Head of caudate nucleus (tissue), 42 donors: ENCODE data around the gene POFUT1.
A peak's percentile ranks its signal among the peaks of the same experiment; 100 is the strongest.
"Not testable (repeated sequence)": the region's sequence is repeated elsewhere in the genome, so short reads cannot be mapped to it uniquely, and the experiment has no call there.

Experiments used
- DNase-seq, 42 donors: peaks; one replicate each; pipeline versions ENCODE4 v3.0.0 to v3.0.0-alpha.2; 2020 to 2021; ENCODE audit warnings: mixed read lengths in 7 of 42
- intact Hi-C: fragments of 100-400 bp; cut with DNase I; formaldehyde crosslinking; loops from one replicate; pipeline ENCODE4 v1.15.0; 2022

The POFUT1 gene

GRCh38 chr20:32186506-32186905, 21.2 kb upstream of the POFUT1 start:
- DNase-seq, result no peak

DNA sequence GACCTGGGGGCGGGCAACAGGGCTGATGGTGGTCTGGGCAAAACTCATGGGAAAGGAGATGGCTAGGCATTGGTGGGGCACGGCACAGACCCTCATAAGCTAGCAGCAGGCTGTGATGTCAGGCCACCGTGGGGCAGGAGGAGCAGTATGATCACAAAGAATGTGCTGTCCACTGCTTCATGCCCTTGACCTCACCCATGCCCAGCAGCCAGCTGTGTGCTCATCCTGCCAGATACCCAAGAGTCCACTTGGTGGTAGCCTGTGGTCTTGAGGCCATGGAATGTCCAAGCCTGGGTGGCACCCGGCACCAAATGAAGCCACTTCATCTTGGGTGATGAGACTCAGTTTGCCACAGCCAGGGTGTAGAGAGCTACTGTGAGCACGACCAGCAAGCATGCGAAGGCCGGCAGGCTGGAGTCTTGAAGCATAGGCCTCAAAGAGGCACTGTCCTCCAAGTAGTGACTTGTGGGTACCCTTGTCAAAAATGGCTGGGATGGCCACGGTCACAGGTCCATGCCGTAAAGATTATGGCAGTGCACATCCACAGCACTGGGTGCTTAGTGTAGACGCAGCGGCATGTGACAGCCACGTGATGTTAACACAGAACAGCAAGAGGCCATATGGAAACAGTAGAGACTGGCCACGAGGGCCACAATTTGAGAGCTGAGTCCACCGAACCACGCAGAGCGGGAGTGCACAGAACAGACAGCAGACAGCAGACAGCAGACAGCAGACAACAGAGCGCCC, 19.1 kb upstream of the POFUT1 start:
- DNase-seq, result no peak
- intact Hi-C loops, result no loop called here

More at GRCh38 chr20:32186506-32186905, 21.2 kb upstream of the POFUT1 start:
- intact Hi-C loops, result no loop called here

- no peak for DNase-seq
- intact Hi-C loops, result no loop called here
Observed at GRCh38 chr20:32189123-32189410, 18.6 kb upstream of the POFUT1 start.

- DNase-seq, result peak in 40 of 42 donors; percentile 39 to 79 (median 60)
- intact Hi-C loops, result loop anchor here (10.0 kb wide), 1 partner anchor 85 kb away; the partner anchor contains the start of gene TM9SF4
Observed at GRCh38 chr20:32189691-32190615, 17.7 kb upstream of the POFUT1 start.

DNA sequence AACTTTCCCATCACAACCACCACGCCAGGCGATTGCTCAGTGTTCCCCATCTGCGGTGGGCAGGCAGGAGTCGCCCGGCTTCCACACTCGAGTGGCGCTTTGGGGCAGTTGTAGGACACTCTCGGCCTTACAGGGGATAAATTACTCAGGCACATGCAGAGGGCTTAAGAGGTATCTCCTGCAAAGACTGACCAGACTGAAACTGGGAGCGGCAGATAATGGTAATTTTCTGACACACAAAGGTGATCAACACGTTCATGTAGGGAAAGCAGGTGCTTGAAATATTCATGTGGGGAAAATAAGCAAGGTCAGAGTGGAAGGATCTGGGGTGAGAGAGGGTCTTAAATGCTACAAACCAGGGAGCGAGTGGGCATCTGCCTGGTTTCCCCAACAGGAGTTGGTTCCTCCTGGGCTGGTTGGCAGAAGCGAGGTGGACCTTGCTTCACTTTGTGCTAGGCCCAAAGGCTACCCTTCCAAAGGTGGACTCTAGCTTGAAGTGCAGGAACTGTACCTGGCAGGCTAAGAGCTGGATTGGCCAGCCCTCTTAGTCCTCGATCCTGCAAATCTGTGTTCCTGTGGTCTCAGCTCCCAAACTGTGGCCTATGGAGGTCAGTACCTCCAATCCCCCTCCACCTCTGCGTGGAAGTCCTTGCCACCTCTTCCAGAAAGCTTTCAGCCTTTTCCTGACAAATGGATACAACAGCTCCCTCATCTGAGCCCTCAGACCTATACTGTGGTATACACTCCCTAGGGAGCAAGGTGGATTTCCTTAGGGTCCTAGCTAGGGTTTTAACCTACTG, 16.9 kb upstream of the POFUT1 start:
- DNase-seq, result peak in 2 of 42 donors; percentile 15 to 75
- intact Hi-C loops, result loop anchor here (10.0 kb wide), 1 partner anchor 86 kb away; the partner anchor contains the start of gene TM9SF4

GRCh38 chr20:32191422-32191821, 16.3 kb upstream of the POFUT1 start:
- DNase-seq, result no peak
- intact Hi-C loops, result loop anchor here (10.0 kb wide), 1 partner anchor 87 kb away; the partner anchor contains the start of gene TM9SF4

- intact Hi-C loops, result loop anchor here (10.0 kb wide), 1 partner anchor 87 kb away; the partner anchor contains the start of gene TM9SF4
- DNase-seq, result no peak
Observed at GRCh38 chr20:32191873-32192272, 15.8 kb upstream of the POFUT1 start.

DNA sequence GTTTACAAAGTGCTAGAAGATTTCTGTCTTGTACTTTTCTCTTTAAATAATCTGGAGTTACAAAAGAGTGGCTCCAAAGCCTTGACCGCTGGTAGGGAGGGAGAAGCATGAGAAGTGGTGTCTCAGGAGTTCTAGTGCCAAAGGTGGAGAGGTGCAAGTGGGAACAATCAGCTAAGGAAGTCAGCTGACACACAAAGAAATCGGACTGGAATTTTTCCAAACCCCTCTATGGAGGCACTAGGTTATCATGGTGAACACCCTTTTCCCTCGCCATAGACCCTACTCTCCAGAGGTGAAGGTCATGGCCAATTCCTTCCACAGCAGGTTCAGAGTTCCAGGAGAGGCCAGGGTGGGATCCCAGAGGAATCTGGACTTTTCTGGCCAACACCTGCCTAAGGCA, 15.0 kb upstream of the POFUT1 start:
- no peak for DNase-seq
- intact Hi-C loops, result loop anchor here (10.0 kb wide), 1 partner anchor 88 kb away; the partner anchor contains the start of gene TM9SF4

- DNase-seq, result not testable (repeated sequence)
- intact Hi-C loops, result loop anchor here (10.0 kb wide), 1 partner anchor 89 kb away; the partner anchor contains the start of gene TM9SF4
Observed at GRCh38 chr20:32193336-32193735, 14.3 kb upstream of the POFUT1 start.

DNA sequence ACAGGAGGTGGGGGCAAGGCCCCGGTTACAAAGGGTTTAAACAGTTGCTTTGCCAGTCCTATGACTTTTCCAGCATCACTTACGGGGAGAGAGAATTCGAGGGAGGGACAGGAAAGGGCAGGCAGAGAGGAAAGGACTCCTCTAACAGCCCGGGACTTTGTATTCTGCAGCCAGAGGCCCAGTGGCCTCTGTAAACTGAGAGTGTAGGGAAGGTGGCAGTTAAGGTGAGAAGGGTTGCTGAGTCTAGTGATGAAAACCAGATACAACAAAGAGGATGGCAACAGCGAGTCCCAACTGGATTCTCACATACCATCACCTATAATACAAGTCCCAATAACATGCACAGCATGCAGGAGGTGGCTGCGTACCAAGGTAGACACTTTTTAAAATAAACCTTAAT, 13.7 kb upstream of the POFUT1 start:
- DNase-seq, result peak in 1 of 42 donors; percentile 2
- intact Hi-C loops, result loop anchor here (10.0 kb wide), 1 partner anchor 89 kb away; the partner anchor contains the start of gene TM9SF4

DNA sequence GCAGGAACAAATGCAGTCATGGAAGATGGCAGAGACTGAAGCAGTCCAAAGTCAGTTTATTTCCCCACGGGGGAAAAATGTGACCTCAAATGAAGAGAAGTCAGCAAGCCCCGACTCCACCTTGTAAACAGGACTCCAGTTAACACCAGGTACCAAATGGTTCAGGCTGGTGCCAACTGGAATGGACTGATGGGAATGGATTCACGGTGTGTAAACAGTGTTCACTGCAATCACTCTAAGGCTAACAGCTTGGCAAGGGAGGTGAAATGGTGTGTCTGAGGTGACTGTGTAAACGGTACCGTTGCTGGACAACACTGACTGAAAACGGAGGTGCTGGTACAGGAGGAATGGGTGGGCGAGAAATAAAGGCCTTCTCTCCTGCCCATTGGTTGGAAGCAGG, 12.1 kb upstream of the POFUT1 start:
- intact Hi-C loops, result loop anchor here (10.0 kb wide), 1 partner anchor 91 kb away; the partner anchor contains the start of gene TM9SF4
- DNase-seq, result no peak

GRCh38 chr20:32196613-32197012, 11.1 kb upstream of the POFUT1 start:
- intact Hi-C loops, result loop anchor here (10.0 kb wide), 1 partner anchor 92 kb away; the partner anchor contains the start of gene TM9SF4
- DNase-seq, result not testable (repeated sequence)

- intact Hi-C loops, result loop anchor here (10.0 kb wide), 1 partner anchor 92 kb away; the partner anchor contains the start of gene TM9SF4
- DNase-seq, result not testable (repeated sequence)
Observed at GRCh38 chr20:32197136-32197535, 10.5 kb upstream of the POFUT1 start.

- DNase-seq, result peak in 31 of 42 donors; percentile 16 to 87 (median 57)
- intact Hi-C loops, result loop anchor here (10.0 kb wide), 1 partner anchor 94 kb away; the partner anchor contains the start of gene TM9SF4
Observed at GRCh38 chr20:32199006-32199405, 8.7 kb upstream of the POFUT1 start.

GRCh38 chr20:32201296-32201976, 6.2 kb upstream of the POFUT1 start:
- no peak for DNase-seq
- intact Hi-C loops, result loop anchor here (10.0 kb wide), 1 partner anchor 73 kb away; the partner anchor contains the start of gene KIF3B

- no peak for DNase-seq
- intact Hi-C loops, result loop anchor here (10.0 kb wide), 1 partner anchor 73 kb away; the partner anchor contains the start of gene KIF3B
Observed at GRCh38 chr20:32201977-32202363, 5.7 kb upstream of the POFUT1 start.

DNA sequence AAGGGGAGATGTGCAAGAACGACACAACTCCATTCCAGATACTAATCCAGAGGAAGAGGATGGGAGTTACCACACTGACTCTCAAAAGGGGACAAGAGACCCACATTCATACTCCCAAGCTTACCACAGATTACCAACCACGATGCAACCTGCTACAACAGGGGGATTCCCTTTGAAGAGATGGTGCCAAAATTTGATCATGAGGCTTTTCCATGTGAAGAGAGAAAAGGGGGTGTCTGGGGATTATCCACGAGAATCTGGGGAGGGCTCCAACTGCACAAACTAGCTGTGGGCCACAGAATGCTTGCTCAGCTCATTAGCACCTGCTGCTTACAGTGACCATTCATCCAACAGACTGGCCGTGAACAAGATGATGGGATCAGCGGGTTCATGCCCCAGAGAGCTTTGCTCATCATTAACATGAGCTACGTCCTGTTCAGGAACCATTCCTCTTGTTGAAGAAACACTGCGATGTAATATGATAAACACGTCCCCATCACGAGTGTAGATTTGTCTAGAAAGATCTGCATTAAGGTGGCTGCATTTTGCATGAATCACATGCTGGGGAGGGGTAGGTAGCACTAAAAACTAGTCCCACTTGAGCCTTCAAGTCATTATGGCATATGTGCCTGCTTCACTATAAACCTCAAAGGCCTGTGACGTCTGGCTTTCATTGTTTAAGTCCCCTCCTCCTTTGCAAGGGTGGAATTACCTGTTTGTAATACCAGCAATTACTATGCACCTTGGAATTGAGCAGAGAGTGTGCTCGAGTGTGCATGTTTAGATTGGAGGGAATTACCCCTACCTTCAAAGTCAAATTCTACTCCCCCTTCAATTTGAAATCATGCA, 4.1 kb upstream of the POFUT1 start:
- no peak for DNase-seq
- intact Hi-C loops, result loop anchor here (10.0 kb wide), 1 partner anchor 71 kb away; the partner anchor contains the start of gene KIF3B
